ENCODE results near the gene UNC5A.

Gene UNC5A

DNA sequence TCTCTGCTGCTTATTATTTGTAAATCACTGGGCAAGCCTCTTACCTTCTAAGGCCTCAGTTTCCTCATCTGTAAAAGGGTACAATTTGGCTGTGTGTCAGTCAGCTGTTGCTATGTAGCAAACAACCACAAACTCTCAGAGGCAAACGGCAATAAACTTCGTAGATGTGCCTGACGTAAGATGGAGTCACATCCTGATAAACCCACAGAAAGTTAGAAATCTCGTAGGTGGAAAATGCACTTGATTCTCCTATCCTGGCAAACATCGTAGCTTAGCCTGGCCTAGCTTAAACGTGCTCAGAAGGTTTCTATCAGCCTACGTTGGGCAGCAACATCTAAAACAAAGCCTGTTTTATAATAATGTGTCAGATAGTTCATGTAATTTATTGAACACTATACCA lies 35.0 kb upstream of the UNC5A start:
- H3K27ac ChIP-seq (replicated peaks; ENCODE audit: low read length) = no peak overlapping the region
- H3K4me2 ChIP-seq (ENCODE audit: insufficient read depth, low read length, poor library complexity, severe bottlenecking) = no peak overlapping the region
- H2AFZ ChIP-seq (ENCODE audit: low read length) = no peak overlapping the region
- H3K9me3 ChIP-seq (replicated peaks in 1 of 2; ENCODE audit: control insufficient read depth in 2 of 2, insufficient read depth in 1 of 2, low read depth in 1 of 2, low read length in 2 of 2) = peaks cover 0 to 2% of the 10 kb centered on the region in 2 donors
- H2BK120ac ChIP-seq (ENCODE audit: low read depth, low read length) = no peak overlapping the region
- H2BK12ac ChIP-seq (ENCODE audit: low read length) = no peak overlapping the region
- H3K36me3 ChIP-seq (replicated peaks in 1 of 2; ENCODE audit: control insufficient read depth in 2 of 2, insufficient read depth in 2 of 2, low read length in 2 of 2) = no peaks in the 10 kb centered on the region
- no peak overlapping the region for H4K91ac ChIP-seq (ENCODE audit: low read depth, low read length, poor library complexity)
- no peak for DNase-seq (ENCODE audit: low spot score)
- no peak overlapping the region for H3K4ac ChIP-seq (ENCODE audit: low read length)
- H3K14ac ChIP-seq (ENCODE audit: low read length) = no peak overlapping the region
- H3K23ac ChIP-seq (ENCODE audit: low read depth, low read length, poor library complexity) = no peak overlapping the region
- no peaks in the 10 kb centered on the region for H3K79me1 ChIP-seq (ENCODE audit: low read depth, low read length)
- H3K27me3 ChIP-seq (ENCODE audit: control insufficient read depth in 3 of 3, insufficient read depth in 3 of 3, low read depth in 1 of 3, low read length in 3 of 3) = peaks cover 0 to 61% (median 0%) of the 10 kb centered on the region in 3 experiments
- H3K18ac ChIP-seq (ENCODE audit: low read length) = no peak overlapping the region
- H3K9ac ChIP-seq (ENCODE audit: low read depth, low read length, poor library complexity) = no peak overlapping the region
- no peak overlapping the region for H3K4me3 ChIP-seq (ENCODE audit: low read length in 2 of 2)
- no peak overlapping the region for H2AK5ac ChIP-seq (ENCODE audit: low read depth, low read length)
- peaks cover 0 to 7% of the 10 kb centered on the region in 2 donors for H3K4me1 ChIP-seq (ENCODE audit: control insufficient read depth in 2 of 2, insufficient read depth in 1 of 2, low read depth in 1 of 2, low read length in 2 of 2)
- H4K8ac ChIP-seq (ENCODE audit: low read depth, low read length) = no peak overlapping the region
- H2BK15ac ChIP-seq (ENCODE audit: low read length) = no peak overlapping the region
- WGBS, 2 donors (ENCODE audit: extremely low coverage in 2 of 2, insufficient read length in 2 of 2, insufficient replicate concordance in 1 of 2) = no CpG with 5 or more reads among the region's 7 CpGs
- H2BK5ac ChIP-seq (ENCODE audit: low read length) = no peak overlapping the region

DNA sequence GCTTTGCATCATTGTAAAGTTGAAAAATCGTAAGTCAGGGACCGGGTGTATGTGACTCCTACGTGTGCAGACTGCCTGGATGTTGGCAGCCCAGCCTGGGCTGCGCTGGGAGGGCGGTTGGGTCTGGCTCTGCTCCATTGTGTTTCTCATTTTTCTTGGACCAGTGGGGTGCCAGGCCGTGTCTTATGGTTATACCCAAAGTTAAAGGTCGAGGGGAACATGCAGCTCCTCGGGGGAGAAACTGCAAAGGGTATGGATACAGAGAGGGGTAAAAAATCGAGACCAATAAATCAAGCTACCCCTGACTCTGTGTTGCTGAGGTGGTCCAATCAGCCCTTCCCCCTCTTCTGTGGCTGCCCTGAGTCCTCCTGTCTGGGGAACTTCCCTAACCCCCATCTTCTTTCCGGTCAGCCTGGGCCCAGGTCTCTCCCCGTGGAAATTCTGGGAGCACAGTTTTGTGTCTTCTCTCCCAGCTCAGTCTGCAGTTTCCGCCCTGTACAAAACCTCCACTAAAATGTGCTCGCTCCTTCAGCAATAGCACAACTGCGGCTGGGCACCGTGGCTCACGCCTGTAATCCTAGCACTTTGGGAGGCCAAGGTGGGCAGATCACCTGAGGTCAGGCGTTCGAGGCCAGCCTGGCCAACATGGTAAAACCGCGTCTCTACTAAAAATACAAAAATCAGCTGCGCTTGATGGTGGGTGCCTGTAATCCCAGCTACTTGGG lies 34.1 kb upstream of the UNC5A start:
- Histone ChIP-seq H3K23ac (ENCODE audit: low read depth, low read length, poor library complexity) (no peak overlapping the region), H3K4me2 (ENCODE audit: insufficient read depth, low read length, poor library complexity, severe bottlenecking) (no peak overlapping the region), H3K4me3 (ENCODE audit: low read length in 2 of 2) (no peak overlapping the region), H2BK5ac (ENCODE audit: low read length) (no peak overlapping the region), H3K79me1 (ENCODE audit: low read depth, low read length) (no peaks in the 10 kb centered on the region), H2AFZ (ENCODE audit: low read length) (no peak overlapping the region), H3K27me3 (ENCODE audit: control insufficient read depth in 3 of 3, insufficient read depth in 3 of 3, low read depth in 1 of 3, low read length in 3 of 3) (peaks cover 0 to 70% (median 0%) of the 10 kb centered on the region in 3 experiments), H4K8ac (ENCODE audit: low read depth, low read length) (no peak overlapping the region), H3K4ac (ENCODE audit: low read length) (no peak overlapping the region), H2BK12ac (ENCODE audit: low read length) (no peak overlapping the region), H3K14ac (ENCODE audit: low read length) (no peak overlapping the region), H4K91ac (ENCODE audit: low read depth, low read length, poor library complexity) (no peak overlapping the region), H3K27ac (replicated peaks; ENCODE audit: low read length) (no peak overlapping the region), H3K4me1 (ENCODE audit: control insufficient read depth in 2 of 2, insufficient read depth in 1 of 2, low read depth in 1 of 2, low read length in 2 of 2) (peaks cover 0 to 7% of the 10 kb centered on the region in 2 donors), H2BK120ac (ENCODE audit: low read depth, low read length) (no peak overlapping the region), H3K9me3 (replicated peaks in 1 of 2; ENCODE audit: control insufficient read depth in 2 of 2, insufficient read depth in 1 of 2, low read depth in 1 of 2, low read length in 2 of 2) (peaks cover 0 to 2% of the 10 kb centered on the region in 2 donors), H2AK5ac (ENCODE audit: low read depth, low read length) (no peak overlapping the region), H3K18ac (ENCODE audit: low read length) (peak overlapping the region; percentile 33), H2BK15ac (ENCODE audit: low read length) (no peak overlapping the region), H3K9ac (ENCODE audit: low read depth, low read length, poor library complexity) (no peak overlapping the region), H3K36me3 (replicated peaks in 1 of 2; ENCODE audit: control insufficient read depth in 2 of 2, insufficient read depth in 2 of 2, low read length in 2 of 2) (no peaks in the 10 kb centered on the region)
- no CpG with 5 or more reads among the region's 21 CpGs for WGBS, 2 donors (ENCODE audit: extremely low coverage in 2 of 2, insufficient read length in 2 of 2, insufficient replicate concordance in 1 of 2)
- no peak for DNase-seq (ENCODE audit: low spot score)

DNA sequence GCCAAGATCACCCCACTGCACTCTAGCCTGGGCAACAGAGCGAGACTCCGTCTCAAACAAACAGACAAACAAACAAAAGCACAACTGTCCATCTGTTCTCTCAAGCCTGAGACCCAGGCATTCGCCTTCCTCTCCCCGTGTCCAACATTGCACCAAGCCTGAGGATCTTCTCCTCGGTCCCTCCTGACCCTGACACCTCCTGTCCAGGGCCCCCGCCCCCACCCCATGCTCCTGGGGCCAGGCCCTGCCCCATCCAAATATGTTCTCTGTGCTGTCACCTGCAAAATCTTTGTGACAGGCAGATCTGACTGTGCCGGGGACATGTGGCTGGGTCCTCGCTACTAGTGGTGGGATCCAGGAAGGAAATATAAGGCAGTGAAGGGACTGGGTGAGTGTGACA lies 33.4 kb upstream of the UNC5A start:
- Histone ChIP-seq H3K23ac (ENCODE audit: low read depth, low read length, poor library complexity) (no peak overlapping the region), H4K8ac (ENCODE audit: low read depth, low read length) (no peak overlapping the region), H4K91ac (ENCODE audit: low read depth, low read length, poor library complexity) (no peak overlapping the region), H2BK15ac (ENCODE audit: low read length) (no peak overlapping the region), H3K4me2 (ENCODE audit: insufficient read depth, low read length, poor library complexity, severe bottlenecking) (no peak overlapping the region), H3K14ac (ENCODE audit: low read length) (no peak overlapping the region), H2BK12ac (ENCODE audit: low read length) (no peak overlapping the region), H2BK5ac (ENCODE audit: low read length) (no peak overlapping the region), H3K27ac (replicated peaks; ENCODE audit: low read length) (no peak overlapping the region), H3K9ac (ENCODE audit: low read depth, low read length, poor library complexity) (no peak overlapping the region), H2AK5ac (ENCODE audit: low read depth, low read length) (no peak overlapping the region), H3K4me3 (ENCODE audit: low read length in 2 of 2) (no peak overlapping the region), H3K18ac (ENCODE audit: low read length) (no peak overlapping the region), H3K79me1 (ENCODE audit: low read depth, low read length) (no peaks in the 10 kb centered on the region), H3K36me3 (replicated peaks in 1 of 2; ENCODE audit: control insufficient read depth in 2 of 2, insufficient read depth in 2 of 2, low read length in 2 of 2) (no peaks in the 10 kb centered on the region), H3K4me1 (ENCODE audit: control insufficient read depth in 2 of 2, insufficient read depth in 1 of 2, low read depth in 1 of 2, low read length in 2 of 2) (peaks cover 0 to 7% of the 10 kb centered on the region in 2 donors), H3K4ac (ENCODE audit: low read length) (no peak overlapping the region), H2BK120ac (ENCODE audit: low read depth, low read length) (no peak overlapping the region), H2AFZ (ENCODE audit: low read length) (no peak overlapping the region), H3K9me3 (replicated peaks in 1 of 2; ENCODE audit: control insufficient read depth in 2 of 2, insufficient read depth in 1 of 2, low read depth in 1 of 2, low read length in 2 of 2) (no peaks in the 10 kb centered on the region), H3K27me3 (ENCODE audit: control insufficient read depth in 3 of 3, insufficient read depth in 3 of 3, low read depth in 1 of 3, low read length in 3 of 3) (peaks cover 0 to 76% (median 0%) of the 10 kb centered on the region in 3 experiments)
- no CpG with 5 or more reads among the region's 8 CpGs for WGBS, 2 donors (ENCODE audit: extremely low coverage in 2 of 2, insufficient read length in 2 of 2, insufficient replicate concordance in 1 of 2)
- no peak for DNase-seq (ENCODE audit: low spot score)

DNA sequence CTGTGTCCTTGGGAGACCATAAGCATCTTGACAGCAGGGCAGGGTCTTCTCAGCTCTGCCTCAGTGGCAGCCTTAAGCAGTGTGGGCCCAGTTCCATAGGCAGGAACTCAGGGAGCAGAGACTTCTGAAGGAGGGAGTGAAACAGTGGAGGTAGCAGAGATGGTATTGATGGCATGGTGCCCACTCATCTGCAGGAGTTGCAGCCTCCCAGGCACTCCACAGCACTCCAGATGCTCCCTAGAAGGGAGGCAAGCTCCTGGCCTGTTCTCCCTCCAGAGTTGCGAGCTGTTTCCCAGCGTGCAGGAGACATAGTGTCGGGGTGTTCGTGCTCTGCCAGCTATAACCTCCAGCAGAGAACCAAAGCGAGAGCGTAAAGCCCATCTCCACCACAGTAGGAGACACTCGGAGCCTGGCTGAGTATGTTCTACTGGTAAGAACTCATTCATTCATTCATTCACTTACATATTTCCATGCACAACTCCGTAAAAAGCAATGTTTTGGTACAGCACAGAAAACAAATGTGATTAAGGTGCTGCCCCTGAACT lies 31.4 kb upstream of the UNC5A start:
- Histone ChIP-seq H3K27ac (replicated peaks; ENCODE audit: low read length) (no peak overlapping the region), H2BK120ac (ENCODE audit: low read depth, low read length) (no peak overlapping the region), H3K36me3 (replicated peaks in 1 of 2; ENCODE audit: control insufficient read depth in 2 of 2, insufficient read depth in 2 of 2, low read length in 2 of 2) (no peaks in the 10 kb centered on the region), H2BK15ac (ENCODE audit: low read length) (no peak overlapping the region), H2AFZ (ENCODE audit: low read length) (no peak overlapping the region), H3K79me1 (ENCODE audit: low read depth, low read length) (no peaks in the 10 kb centered on the region), H4K8ac (ENCODE audit: low read depth, low read length) (no peak overlapping the region), H3K4ac (ENCODE audit: low read length) (no peak overlapping the region), H2AK5ac (ENCODE audit: low read depth, low read length) (no peak overlapping the region), H3K18ac (ENCODE audit: low read length) (no peak overlapping the region), H3K4me3 (ENCODE audit: low read length in 2 of 2) (no peak overlapping the region), H3K4me1 (ENCODE audit: control insufficient read depth in 2 of 2, insufficient read depth in 1 of 2, low read depth in 1 of 2, low read length in 2 of 2) (peaks cover 0 to 7% of the 10 kb centered on the region in 2 donors), H3K9me3 (replicated peaks in 1 of 2; ENCODE audit: control insufficient read depth in 2 of 2, insufficient read depth in 1 of 2, low read depth in 1 of 2, low read length in 2 of 2) (no peaks in the 10 kb centered on the region), H3K9ac (ENCODE audit: low read depth, low read length, poor library complexity) (no peak overlapping the region), H2BK12ac (ENCODE audit: low read length) (no peak overlapping the region), H3K14ac (ENCODE audit: low read length) (no peak overlapping the region), H2BK5ac (ENCODE audit: low read length) (no peak overlapping the region), H4K91ac (ENCODE audit: low read depth, low read length, poor library complexity) (no peak overlapping the region), H3K27me3 (ENCODE audit: control insufficient read depth in 3 of 3, insufficient read depth in 3 of 3, low read depth in 1 of 3, low read length in 3 of 3) (peaks cover 0 to 80% (median 0%) of the 10 kb centered on the region in 3 experiments), H3K4me2 (ENCODE audit: insufficient read depth, low read length, poor library complexity, severe bottlenecking) (no peak overlapping the region), H3K23ac (ENCODE audit: low read depth, low read length, poor library complexity) (no peak overlapping the region)
- no peak for DNase-seq (ENCODE audit: low spot score)
- no CpG with 5 or more reads among the region's 8 CpGs for WGBS, 2 donors (ENCODE audit: extremely low coverage in 2 of 2, insufficient read length in 2 of 2, insufficient replicate concordance in 1 of 2)
